ENCODE measurements around the gene IGDCC3. TPM values are rescaled to one million over a fixed set of nuclear protein-coding genes. Genes with fewer than 3 reads are reported as not detected.

IGDCC3 gene
- total and polyA plus RNA-seq, 2 of the 8 experiments (the other 6 are each of a cell fraction or from before 2014, with no cell fraction given), result 26.8 to 45.7 TPM

- Histone ChIP-seq H4K5ac (ENCODE audit: insufficient read length, low read depth, low read length) (no peak overlapping the region), H2AK5ac (ENCODE audit: low read depth, low read length) (no peak overlapping the region), H2AFZ (ENCODE audit: low read length) (no peak overlapping the region), H3K23ac (ENCODE audit: insufficient read length) (no peak overlapping the region), H4K8ac (ENCODE audit: extremely low read depth, insufficient read depth, low read length) (no peak overlapping the region), H3K4ac (replicated peaks; ENCODE audit: insufficient read length, low read depth, low read length) (no peak overlapping the region), H4K91ac (replicated peaks; ENCODE audit: insufficient read length, low read length) (no peak overlapping the region), H2BK120ac (replicated peaks; ENCODE audit: low read depth, low read length) (no peak overlapping the region), H3K36me3 (ENCODE audit: control insufficient read depth in 2 of 4, insufficient read depth in 4 of 4, low read length in 3 of 4) (no peaks in the 10 kb centered on the region), H3K18ac (ENCODE audit: extremely low read depth, low read length) (no peak overlapping the region), H3K9me3 (ENCODE audit: insufficient read depth in 2 of 2, low read depth in 1 of 2, low read length in 1 of 2) (no peaks in the 10 kb centered on the region), H3K4me3 (ENCODE audit: extremely low read depth in 1 of 4, insufficient read depth in 2 of 4, low read depth in 3 of 4, low read length in 4 of 4) (no peak overlapping the region), H3K79me2 (ENCODE audit: control insufficient read depth in 1 of 2, insufficient read depth in 2 of 2, low read length in 2 of 2) (peaks cover 0 to 9% of the 10 kb centered on the region in 2 experiments; a peak in 1 of 4 replicates), H3K9ac (replicated peaks in 1 of 4; ENCODE audit: extremely low read depth in 1 of 4, low read depth in 3 of 4, low read length in 3 of 4) (no peak overlapping the region), H3K79me1 (ENCODE audit: low read depth, low read length) (peaks cover 3% of the 10 kb centered on the region), H3K4me1 (replicated peaks in 1 of 4; ENCODE audit: control insufficient read depth in 3 of 4, insufficient read depth in 4 of 4, low read length in 3 of 4) (peaks cover 0 to 10% (median 5%) of the 10 kb centered on the region in 4 experiments; a peak in 4 of 7 replicates), H3K27ac (ENCODE audit: low read depth, low read length) (no peak overlapping the region), H3K56ac (replicated peaks; ENCODE audit: insufficient read length, low read depth, low read length) (no peak overlapping the region), H2BK5ac (ENCODE audit: low read depth, low read length) (no peak overlapping the region), H3K4me2 (ENCODE audit: insufficient read depth in 1 of 2, low read depth in 2 of 2, low read length in 2 of 2) (no peak overlapping the region), H2BK12ac (ENCODE audit: low read depth, low read length) (no peak overlapping the region), H2BK20ac (ENCODE audit: low read length) (no peak overlapping the region), H3K14ac (ENCODE audit: insufficient read length) (no peak overlapping the region), H3K23me2 (ENCODE audit: low read depth, low read length) (no peaks in the 10 kb centered on the region), H2BK15ac (ENCODE audit: low read length) (no peak overlapping the region), H4K20me1 (replicated peaks in 1 of 2; ENCODE audit: control insufficient read depth in 1 of 2, insufficient read depth in 2 of 2, low read length in 2 of 2) (peaks cover 0 to 9% of the 10 kb centered on the region in 2 experiments), H3K27me3 (replicated peaks in 1 of 4; ENCODE audit: control insufficient read depth in 3 of 4, extremely low read depth in 1 of 4, insufficient read depth in 3 of 4, low read length in 3 of 4) (no peaks in the 10 kb centered on the region)
- FAIRE-seq, result no peak
- ChIA-PET POLR2A (ENCODE audit: partially characterized antibody) (interaction anchor here (1.0 kb wide), 1 partner anchor 40 kb away, joined by 4 read pairs; the partner anchor contains the start of gene RNU5B-1), CTCF (ENCODE audit: partially characterized antibody) (interaction anchor here (1.0 to 2.1 kb wide), 2 partner anchors 9 to 35 kb away, joined by 3 to 5 read pairs; no protein-coding TSS in a partner anchor)
- WGBS, 2 experiments (ENCODE audit: extremely low coverage in 1 of 2, insufficient coverage in 1 of 2, insufficient read length in 1 of 2, insufficient replicate concordance in 2 of 2, low coverage in 1 of 2, low lambda C conversion rate in 2 of 2, missing lambda C conversion rate in 1 of 2), result 85% methylated on average over 8 of the region's 8 CpGs; no CpG with 5 or more reads in 1 of the 2 experiments
- no peak for DNase-seq (ENCODE audit: low read depth in 1 of 2, low spot score in 2 of 2)
- TF ChIP-seq MAX (IDR thresholded peaks at IDR 0.05) (no peak), FOSL1 (IDR thresholded peaks at IDR 0.05; ENCODE audit: insufficient read depth, low read depth, low read length) (no peak), ATF2 (IDR thresholded peaks at IDR 0.05; ENCODE audit: low read length) (no peak), TEAD4 (IDR thresholded peaks at IDR 0.05; ENCODE audit: low read depth, low read length) (no peak), RNF2 (IDR thresholded peaks at IDR 0.05; ENCODE audit: borderline replicate concordance, low read depth, low read length, missing control alignments, poor library complexity, severe bottlenecking) (no peak), POLR2AphosphoS5 (IDR thresholded peaks at IDR 0.05; ENCODE audit: low read depth, low read length) (no peak), ZNF274 (IDR thresholded peaks at IDR 0.05; ENCODE audit: borderline replicate concordance, extremely low read depth, low read length) (no peak)
Observed at GRCh38 chr15:65344214-65344913, 33.4 kb downstream of the IGDCC3 start.

Data from H1 (cell line).